HG02981 (cell line): ENCODE measurements around the gene NECAB2.
"Not testable (repeated sequence)": the region's sequence is repeated elsewhere in the genome, so short reads cannot be mapped to it uniquely, and the experiment has no call there.

ENCODE experiments used
- ATAC-seq: cut with Tn5 transposase; IDR thresholded peaks from one replicate; pipeline ENCODE4 v1.9.1; 2021; ENCODE audit warnings: mild to moderate bottlenecking, moderate library complexity; ENCODE audit not compliant: unreplicated experiment

Gene NECAB2

GRCh38 chr16:83935858-83936255 lies 32.2 kb upstream of the NECAB2 start:
- ATAC-seq = no peak

DNA sequence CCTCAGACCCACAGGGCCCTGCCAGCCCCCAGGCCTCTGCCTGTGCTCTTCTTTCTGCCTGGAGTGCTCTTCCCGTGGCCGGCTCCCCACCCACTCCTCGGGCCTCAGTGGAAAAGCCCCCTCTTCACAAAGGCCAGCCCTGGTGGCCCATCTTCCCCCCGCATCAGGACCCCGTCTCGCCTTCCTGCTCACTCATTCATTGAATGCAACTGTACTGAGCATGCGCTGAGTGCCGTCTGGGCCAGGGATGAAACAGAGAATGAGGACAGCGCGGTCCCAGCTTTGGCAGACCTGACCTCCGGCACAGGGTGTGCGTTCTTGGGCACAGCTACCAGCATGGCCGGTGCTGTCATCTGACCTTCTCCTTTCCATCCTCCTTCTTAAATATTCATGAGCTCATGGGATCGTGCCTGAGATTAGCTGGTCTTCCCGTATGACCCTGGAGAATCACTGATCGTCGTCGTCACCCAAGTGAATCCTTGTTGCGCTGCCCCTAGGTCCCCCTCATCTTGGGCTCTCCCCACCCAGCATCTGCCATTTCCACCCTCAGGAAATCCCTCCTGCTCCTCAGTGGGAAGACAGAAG lies 31.4 kb upstream of the NECAB2 start:
- no peak for ATAC-seq

GRCh38 chr16:83937267-83937666 lies 30.8 kb upstream of the NECAB2 start:
- no peak for ATAC-seq

DNA sequence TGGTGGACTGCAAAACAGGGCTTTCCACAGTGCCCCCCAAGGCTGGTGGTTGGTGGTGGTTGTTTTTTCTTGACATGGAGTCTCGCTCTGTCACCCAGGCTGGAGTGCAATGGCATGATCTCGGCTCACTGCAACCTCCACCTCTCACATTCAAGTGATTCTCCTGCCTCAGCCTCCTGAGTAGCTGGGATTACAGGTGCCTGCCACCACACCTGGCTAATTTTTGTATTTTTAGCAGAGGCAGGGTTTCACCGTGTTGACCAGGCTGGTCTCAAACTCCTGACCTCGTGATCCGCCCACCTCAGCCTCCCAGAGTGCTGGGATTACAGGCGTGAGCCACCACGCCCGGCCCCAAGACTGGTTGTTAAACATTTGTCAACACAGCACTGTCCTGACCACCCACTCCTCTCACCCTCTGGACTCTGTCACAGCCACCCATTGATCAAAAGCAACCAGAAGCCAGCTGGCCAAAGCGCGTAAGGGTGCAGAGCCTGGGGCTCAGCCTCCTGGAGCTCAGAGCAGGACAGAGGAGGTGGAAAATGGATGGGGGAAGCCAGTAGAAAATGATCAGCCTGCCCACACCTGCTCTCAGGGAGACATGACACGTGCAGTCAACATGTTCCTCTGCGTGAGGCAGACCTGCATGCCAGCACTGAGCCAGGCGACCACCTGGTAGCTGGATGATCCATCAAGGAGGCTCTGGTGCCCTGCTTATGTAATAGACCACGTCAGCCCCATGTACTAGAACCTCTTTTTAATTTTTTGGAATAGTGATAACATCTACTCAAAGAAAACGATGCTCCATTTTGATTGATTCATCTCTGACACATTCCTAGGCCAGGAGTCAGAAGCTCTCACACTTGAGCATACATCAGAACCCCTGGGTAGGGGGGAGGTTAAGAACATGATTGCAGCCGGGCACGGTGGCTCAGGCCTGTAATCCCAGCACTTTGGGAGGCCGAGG lies 29.8 kb upstream of the NECAB2 start:
- ATAC-seq = no peak

- ATAC-seq = no peak
Measured at GRCh38 chr16:83939266-83939855, 28.7 kb upstream of the NECAB2 start.

GRCh38 chr16:83940119-83940518 lies 27.9 kb upstream of the NECAB2 start:
- no peak for ATAC-seq

DNA sequence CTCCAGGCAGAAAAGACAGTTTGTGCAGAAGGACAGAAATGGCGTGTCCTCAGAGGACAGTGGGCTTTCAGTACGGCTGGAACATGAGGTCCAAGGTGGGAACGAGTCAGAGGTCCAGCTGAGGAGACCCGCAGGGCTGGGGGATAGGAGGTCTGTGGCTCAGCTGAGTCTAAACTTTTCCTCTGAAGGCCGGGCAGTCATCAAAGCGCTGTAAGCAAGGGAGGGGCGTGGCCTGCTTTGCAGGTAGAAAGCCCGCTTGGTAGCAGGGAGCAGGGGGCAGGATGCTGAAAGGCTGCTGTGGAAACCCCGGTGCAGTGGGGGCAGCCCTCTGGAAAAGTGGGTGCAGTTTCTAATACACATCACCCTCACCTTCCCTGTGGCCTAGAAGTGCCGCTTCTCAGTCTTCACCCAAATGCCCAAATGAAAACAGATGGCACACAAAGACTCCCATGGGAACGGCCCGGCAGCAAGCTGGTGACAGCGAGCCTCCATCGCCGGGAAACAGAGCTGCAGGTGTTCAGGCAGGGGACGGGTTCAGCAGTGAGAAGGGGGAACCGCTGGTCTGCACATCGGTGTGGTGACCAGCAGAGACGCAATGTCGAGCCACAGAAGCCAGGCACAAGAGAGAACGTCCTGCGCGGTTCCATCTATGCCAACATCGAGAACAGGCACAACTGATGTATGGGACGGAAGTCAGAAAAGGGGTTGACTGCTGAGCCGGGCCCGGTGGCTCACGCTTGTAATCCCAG lies 27.2 kb upstream of the NECAB2 start:
- no peak for ATAC-seq

DNA sequence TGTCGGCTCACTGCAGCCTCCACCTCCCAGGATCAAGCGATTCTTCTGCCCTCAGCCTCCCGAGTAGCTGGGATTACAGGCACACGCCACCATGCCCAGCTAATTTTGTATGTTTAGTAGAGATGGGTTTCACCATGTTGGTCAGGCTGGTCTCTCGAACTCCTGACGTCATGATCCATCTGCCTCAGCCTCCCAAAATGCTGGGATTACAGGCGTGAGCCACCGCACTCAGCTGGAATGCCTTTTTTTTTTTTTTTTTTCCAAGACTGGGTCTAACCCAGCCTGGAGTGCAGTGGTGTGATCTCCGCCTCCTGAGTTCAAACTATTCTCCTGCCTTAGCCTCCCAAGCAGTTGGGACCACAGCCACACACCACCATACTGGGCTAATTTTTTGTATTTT lies 26.5 kb upstream of the NECAB2 start:
- not testable (repeated sequence) for ATAC-seq

DNA sequence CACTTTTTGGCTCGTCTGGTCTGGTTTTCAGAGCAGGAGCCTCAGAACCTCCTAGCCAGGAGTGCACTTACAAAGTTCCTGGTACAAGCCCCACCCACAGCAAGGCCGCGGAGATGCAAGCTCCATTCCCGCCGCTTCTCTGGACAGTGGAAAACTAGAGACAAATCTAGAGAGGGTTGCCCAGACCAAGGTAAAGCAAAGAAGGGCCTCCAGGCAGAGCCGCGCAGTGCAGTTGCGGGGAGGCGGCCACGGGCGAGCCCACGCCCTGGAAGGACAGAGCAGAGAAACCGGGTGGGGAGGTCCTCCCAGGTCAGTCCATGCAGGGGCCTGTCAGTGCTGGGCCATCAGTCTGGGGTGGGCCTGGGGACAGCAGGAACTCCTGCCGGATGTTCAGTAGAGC lies 26.0 kb upstream of the NECAB2 start:
- ATAC-seq = no peak

DNA sequence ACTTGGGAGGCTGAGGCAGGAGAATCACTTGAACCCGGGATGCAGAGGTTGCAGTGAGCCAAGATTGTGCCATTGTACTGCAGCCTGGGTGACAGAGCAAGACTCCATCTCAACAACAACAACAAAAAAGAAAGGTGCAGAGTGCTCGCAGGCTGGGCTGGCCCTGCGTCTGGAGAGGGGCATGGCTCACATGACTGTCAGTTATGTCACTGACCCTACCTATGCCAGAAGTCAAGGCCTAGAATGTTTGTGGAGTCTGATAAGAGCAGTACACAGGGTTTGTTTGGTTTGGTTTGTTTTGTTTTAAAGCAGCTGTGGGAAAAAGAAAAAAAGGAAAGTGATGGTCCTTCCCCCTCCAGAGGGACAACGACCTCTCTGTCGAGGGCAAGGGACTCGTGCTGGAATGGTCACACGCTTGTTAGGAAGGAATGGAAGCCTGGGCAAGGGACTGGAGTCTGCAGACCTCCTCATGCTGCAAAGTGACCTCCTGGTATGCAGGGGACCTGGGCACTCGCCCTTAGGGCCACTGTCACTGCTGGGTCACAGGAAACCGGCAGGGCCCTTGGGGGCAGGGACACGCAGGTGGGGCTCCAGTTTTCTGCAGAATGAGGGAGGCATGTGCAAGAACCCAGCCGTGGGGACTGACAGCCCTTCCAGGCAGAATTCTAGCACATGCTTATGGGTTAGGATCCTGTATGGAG lies 25.1 kb upstream of the NECAB2 start:
- ATAC-seq = no peak

DNA sequence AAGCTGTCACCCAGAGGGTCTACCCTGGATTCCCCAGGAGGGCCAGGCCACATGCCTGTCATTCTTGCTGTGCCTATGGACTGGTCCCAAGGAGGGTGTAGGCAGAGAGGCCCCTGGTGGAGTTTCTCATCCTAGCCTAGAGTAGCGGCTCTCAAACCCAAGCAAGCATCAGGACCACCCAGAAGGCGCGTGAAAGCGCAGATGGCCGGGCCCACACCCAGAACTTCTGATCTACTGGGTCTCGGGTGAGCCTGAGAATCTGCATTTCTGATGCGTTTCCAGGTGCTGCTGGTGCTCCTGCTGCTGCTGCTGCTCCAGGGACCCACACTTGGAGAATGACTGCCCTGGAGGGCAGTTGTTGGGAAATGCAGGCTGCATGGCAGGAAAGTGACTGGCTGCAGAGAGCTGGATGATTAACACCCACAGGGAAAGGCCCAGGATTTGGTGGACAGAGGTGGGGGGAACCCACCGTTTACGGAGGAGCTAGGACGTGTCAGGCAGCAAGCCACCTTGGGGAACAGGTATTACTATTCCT lies 24.5 kb upstream of the NECAB2 start:
- ATAC-seq = no peak

- no peak for ATAC-seq
Measured at GRCh38 chr16:83945587-83945986, 22.5 kb upstream of the NECAB2 start.

DNA sequence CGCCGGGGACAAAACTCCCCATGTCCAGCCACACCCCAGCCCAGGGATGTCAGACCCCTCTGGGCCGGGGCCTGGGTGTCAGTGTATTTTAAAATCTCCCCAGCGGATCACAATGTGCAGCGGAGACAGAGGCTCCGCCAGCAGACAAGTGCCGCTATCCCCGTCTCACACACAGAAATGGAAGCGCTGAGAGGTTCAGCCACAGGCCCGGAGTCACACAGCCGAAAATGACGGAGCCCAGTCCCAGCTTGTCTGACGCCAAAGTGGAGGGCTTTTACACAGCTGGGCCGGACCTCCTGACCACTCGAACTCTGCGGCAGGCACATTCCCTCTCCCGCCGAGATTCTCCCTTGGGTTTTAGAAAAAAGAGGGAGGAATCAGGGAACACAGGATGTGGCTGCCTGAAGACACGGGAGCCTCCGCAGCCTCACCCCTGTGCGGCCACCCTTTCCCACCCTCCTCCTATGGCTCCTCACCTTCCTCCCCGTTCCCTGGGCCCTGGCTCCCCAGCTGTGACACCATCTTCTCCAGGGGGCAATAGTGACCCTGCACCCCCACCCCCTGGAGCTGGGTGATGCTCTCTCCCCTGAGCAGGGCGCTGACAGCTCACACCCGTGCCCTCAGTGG lies 21.8 kb upstream of the NECAB2 start:
- no peak for ATAC-seq

- no peak for ATAC-seq
Measured at GRCh38 chr16:83946781-83947566, 21.1 kb upstream of the NECAB2 start.

- no peak for ATAC-seq
Measured at GRCh38 chr16:83947642-83948234, 20.3 kb upstream of the NECAB2 start.

DNA sequence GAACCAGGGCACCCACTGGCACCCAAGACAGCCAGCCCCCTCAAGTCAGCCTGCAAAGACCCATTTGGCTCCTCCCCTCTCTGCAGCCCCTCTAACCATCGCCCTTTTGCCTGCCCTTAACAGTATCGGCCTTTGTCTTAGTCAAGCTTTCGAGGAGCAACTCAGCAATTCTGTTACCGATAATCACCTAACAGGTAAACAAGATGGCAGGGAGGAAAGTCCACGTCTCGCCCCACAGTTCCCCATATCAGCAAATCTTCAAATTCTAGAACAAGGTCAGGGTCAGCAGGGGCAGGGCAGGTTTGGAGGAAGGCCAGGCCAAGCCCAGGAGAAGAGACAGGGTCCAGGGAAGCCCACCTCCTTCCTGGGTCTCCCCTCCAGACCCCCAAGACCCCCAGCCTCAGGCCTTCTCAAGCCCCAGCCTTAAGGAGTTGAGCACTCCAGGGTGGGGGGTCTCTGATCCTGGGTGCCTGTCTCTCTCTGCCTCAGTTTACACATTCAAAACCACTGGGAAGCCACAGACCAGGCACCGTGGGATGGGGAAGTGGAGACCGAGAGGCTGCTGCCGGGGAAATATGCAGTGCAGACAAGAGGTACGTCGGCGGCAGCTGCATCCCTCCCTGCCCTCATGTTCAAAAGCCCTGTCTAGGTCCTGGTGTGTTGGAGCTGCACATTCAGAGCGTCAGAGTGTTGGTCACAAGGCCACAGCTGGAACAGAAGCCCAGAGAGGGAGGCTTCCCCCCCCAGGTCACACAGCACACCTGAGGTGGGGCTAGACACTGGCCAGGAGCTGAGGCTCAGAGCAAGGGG lies 18.9 kb upstream of the NECAB2 start:
- ATAC-seq = no peak

DNA sequence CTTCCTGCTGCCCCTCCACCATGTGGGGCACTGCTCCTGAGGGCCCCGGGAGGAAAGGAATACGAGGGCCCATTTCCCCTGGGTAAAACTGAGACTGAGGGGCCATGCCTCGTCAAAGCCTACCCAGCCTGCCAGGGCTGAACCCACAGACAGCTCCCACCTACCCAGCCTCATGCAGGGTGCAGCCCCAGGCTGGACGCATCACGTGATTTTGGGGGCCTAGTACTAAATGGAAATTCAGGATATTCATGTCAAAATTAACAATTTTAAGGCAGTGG lies 18.4 kb upstream of the NECAB2 start:
- no peak for ATAC-seq

- not testable (repeated sequence) for ATAC-seq
Measured at GRCh38 chr16:83950862-83951399, 17.1 kb upstream of the NECAB2 start.
